AML-193 (cell line): ENCODE measurements around the gene MAEA.
"Not testable (repeated sequence)": the region's sequence is repeated elsewhere in the genome, so short reads cannot be mapped to it uniquely, and the experiment has no call there.

Experiments
- DNase-seq, 2 experiments: peaks; one replicate each; lab custom pipeline; 2025; lab: John Stamatoyannopoulos, UW

Gene MAEA

GRCh38 chr4:1367230-1367935, 77.7 kb downstream of the MAEA start:
- DNase-seq: no peak

DNA sequence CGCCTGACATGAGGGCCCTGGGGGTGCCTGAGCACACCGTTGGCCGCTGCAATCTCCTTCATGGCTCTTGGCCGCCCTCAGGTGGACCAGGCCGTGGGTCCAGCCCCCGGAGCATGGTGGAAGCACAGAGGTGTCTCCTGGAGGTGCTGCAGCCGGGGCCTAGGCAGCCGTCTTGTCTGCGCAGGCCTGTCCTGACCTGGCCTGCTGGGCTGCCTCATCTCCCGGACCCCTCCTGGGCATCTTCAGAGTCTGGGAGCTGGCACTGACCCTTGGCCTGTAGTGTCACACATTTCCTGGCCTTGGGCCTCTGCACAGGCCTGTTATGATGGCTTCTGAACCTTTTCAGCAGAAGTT, 78.2 kb downstream of the MAEA start:
- DNase-seq: no peak

GRCh38 chr4:1368421-1369090, 78.9 kb downstream of the MAEA start:
- DNase-seq: no peak

DNA sequence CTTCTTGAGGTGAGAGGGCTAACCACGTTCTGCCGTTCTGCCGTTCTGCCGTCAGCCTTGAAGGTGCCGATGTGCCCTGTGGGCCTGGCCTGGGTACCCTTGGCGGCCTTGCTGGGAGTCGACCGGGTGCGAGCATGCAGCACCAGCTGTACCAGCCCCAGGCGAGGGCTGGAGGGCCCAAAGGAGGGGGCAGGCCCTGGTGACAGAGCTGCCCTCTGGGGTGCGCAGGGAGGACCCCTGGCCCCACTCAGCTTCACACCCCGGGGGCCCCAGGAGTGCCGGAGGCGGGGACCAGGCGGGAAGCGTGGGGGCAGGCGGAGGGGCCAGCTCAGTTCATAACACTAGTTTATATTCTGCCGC, 79.4 kb downstream of the MAEA start:
- no peak for DNase-seq

GRCh38 chr4:1369479-1370079, 79.9 kb downstream of the MAEA start:
- DNase-seq: no peak

- DNase-seq: no peak
Observed at GRCh38 chr4:1370321-1371124, 80.8 kb downstream of the MAEA start.

GRCh38 chr4:1371176-1372165, 81.8 kb downstream of the MAEA start:
- DNase-seq: no peak

DNA sequence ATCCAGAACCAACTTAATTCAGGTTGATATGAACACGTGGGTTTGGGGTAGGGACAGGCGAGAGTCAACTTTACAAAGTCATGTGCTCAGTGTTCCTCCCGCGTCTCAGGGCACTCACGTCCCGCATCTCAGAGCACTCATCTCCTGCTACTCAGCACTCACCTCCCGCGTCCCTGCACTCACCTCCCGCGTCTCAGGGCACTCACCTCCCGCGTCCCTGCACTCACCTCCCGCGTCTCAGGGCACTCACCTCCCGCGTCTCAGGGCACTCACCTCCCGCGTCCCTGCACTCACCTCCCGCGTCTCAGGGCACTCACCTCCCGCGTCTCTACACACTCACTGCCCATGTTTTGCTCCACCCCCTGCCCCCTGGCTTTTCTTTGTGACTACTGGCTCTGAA, 82.9 kb downstream of the MAEA start:
- not testable (repeated sequence) for DNase-seq

GRCh38 chr4:1373892-1374705, 84.4 kb downstream of the MAEA start:
- no peak for DNase-seq

- DNase-seq: no peak
Observed at GRCh38 chr4:1374706-1375045, 85.0 kb downstream of the MAEA start.

DNA sequence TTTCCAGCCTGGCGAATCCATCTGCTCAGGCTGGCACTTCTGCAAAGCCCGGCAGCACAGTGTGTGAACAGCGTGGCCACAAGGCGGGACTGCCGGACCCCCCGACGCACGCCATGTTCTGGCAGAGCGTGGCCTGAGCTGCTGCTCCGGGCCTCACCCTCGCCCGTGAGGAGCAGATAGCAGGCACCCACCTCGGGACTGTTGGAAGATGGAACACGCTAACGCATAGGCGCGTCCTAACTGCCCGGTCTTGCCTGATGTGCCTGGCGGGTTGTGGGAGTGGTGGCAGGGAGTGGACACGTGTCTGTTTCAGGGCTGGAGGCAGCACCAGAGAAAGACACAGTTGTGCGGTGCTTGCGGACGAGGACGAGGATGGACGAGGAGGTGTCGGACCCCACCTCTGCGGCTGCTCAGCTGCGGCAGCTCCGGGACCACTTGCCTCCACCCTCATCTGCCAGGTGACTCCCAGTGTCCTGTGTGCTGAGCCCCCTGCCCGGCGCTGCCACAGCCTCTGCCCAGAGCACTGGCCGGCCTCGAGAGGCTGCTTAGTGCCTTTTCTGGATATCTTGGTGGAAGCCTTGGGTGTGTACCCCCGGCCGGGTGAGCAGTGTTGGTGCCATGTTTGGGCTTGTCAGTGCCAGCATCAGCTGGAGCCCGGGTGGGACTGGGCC, 85.5 kb downstream of the MAEA start:
- no peak for DNase-seq

GRCh38 chr4:1375761-1376322, 86.2 kb downstream of the MAEA start:
- DNase-seq: no peak

DNA sequence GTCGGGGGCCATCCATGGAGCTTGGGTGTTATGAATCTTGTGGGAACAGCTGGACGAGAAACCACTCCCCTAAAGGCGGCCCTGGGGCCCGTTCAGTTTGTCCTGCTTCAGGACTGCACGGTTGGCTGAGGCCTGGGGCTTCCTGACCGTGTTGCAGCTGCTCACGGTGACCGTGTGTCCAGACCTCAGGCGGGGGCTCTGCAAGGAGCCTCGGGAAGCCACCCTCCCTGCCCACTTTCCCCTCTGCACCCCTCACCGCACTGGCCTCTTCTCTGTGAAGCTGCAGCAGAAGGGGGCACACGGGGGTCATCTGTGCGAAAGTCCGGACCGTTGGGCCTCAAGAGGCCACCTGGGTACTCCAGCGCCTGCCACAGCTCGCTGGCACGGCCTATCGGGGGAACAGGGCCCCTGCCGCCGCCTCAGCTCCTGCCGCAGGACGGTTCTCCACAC, 86.7 kb downstream of the MAEA start:
- DNase-seq: no peak

DNA sequence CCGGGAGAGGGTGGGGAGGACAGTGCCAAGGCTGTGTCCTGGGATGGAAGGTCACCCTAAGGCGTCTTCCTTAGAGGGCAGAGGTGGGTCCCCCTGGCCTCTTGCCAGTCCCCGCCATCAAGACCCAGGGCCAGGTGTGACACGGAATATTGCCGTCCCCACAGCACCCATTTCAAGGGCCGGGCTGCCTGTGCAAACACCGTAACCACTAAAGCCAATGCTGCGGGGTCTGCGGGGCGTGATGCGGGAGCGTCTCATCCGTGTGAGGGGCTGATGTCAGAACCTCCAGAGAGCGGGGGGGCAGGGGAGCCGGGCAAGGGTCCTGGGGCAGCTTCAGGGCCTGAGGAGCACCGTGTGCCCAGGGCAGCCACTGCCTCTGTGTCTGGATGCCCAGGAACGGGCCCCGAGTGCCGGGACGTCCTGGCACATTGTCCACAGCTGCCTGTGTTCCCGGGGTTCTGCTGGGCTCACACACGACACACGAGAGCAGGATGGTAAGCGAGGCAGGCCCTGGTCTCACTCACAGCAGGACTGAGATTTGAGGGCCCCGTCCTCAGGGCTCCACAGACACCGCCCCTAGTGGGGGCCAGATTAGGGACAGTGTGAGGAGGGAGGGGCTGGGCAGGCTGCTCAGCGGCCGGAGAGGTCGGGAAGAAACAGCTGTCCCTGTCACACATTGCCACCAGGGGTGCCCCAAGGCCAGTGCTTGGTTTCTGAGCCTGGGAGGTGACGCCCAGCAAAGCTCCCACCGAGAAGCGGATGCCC, 87.3 kb downstream of the MAEA start:
- no peak for DNase-seq

DNA sequence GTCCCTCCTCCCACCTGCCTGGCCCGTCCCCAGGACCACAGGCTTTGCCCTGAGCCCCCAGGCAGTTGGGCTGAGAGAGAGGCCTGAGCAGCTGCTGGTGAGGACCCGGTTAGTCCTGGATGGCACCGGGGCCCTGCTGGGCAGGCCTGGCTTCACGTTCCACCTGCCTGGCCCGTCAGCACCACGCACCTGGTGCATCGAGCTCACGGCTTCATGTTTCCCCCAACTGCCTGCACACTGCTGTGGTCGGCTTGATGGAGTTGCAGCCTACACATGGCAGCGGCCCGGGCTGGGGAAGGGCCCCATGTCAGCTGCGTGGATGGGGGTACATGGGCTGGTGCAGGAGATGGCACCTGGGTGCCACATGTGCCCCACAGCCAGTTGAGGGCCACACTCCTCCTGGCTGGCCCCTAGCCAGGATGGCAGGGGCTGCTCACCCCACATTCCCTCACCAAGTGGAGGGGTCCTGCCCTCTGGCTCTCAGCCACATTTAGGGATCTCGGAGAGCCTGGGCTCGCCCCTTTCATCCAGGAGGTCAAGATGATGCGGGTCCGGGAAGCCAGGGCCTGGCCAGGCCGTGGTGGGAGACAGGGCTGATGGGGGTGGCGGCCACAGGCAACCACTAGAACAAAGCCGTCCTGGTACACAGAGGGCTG, 88.0 kb downstream of the MAEA start:
- no peak for DNase-seq

GRCh38 chr4:1378559-1379231, 89.0 kb downstream of the MAEA start:
- no peak for DNase-seq

- DNase-seq: no peak
Observed at GRCh38 chr4:1379351-1379781, 89.7 kb downstream of the MAEA start.

DNA sequence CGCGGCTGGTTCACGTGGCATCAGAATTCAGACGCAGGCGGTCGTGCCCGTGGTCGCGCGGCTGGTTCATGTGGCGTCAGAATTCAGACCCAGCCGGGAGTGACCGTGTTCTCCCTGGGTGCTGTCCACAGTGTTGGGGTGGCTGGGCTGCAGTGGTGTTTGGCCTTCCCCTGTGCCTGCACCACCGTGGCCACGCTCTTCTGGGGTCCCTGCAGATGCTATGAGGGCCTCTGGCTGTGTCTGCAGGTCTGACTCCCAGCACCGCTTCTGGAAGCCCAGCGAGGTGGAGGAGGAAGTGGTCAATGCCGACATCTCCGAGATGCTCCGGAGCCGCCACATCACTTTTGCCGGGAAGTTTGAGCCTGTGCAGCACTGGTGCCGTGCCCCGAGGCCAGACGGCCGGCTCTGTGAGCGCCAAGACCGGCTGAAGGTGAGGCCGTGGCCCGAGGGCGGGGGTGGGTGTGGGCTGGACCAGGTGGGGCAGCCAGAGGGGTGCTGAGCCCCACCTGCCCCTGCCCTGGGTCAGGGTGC, 90.2 kb downstream of the MAEA start:
- DNase-seq: no peak
